ENCODE data around the gene FBXL16. TPM values are rescaled to one million over a fixed set of nuclear protein-coding genes. Genes with fewer than 3 reads are reported as not detected.

Gene FBXL16
- total and polyA plus RNA-seq, 9 of the 15 experiments (the other 6 are each of a cell fraction or from before 2014, with no cell fraction given): 0.21 to 8.2 (median 1.7) TPM

DNA sequence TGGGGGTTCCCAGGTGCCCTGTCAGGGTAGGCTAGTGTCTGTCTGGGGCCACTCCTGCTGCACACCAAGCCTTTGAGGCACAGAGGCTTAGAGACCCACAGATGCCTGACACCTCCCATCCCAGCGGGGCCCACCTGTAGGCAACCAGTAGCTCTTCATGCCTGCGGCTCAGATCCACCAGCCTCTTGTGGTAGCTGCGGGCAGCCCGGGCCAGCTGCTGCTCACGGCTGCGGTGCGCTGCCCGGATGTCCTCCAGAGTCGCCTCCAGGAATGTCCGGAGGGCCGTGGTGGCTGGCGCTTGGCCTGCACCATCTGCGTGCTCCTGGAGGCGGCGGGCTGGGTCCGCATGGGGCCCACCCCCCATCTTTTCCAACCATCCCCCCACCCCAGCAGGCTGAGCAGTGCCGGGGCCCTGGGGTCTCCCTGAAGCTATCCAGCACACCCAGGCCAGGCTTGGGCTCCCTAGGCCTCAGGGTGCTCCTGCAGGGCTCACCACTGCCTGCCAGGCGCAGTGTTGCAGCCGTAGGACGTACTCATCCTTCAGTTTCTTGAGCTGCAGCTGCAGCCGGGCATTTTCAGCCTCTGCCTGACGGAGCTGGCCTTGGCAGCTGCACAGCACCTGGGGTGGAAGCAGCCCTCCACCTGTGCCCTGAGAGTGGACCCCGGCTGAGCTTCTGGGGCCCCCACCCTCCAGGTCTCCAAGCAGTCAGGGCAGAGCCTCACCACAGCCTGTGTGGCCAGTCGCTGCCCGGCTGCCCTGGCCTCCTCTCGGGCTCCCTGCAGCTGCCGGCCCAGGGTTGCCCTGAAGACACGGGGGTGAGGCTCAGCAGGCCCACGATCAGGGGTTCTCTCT is 18.8 kb upstream of the FBXL16 start:
- ChIA-PET POLR2A (interaction anchor here (0.6 to 4.5 kb wide), 9 partner anchors 9 to 169 kb away, joined by 3 to 25 read pairs (median 3); partner anchors contain the start of gene METRN), CTCF (ENCODE audit: low intra/inter-chr PET ratio) (no interaction called here)
- H2AFZ ChIP-seq (ENCODE audit: low read depth, low read length): no peak overlapping the region
- no peaks in the 10 kb centered on the region for H3K9me1 ChIP-seq (ENCODE audit: control insufficient read depth, insufficient read depth, low read length)
- H4K20me1 ChIP-seq (replicated peaks; ENCODE audit: control insufficient read depth, insufficient read depth, low read length): no peaks in the 10 kb centered on the region; the same call in 1 of the 2 replicates
- no peak overlapping the region for H3K4me2 ChIP-seq (ENCODE audit: insufficient read depth, low read length)
- peaks cover 55% of the 10 kb centered on the region for H3K79me2 ChIP-seq (ENCODE audit: control insufficient read depth, insufficient read depth, low read length)
- DNase-seq (ENCODE audit: extremely low read depth in 1 of 4, low spot score in 3 of 4) (no peak), FAIRE-seq (no peak), ATAC-seq (no peak)
- peak overlapping the region in 1 of 2 experiments; percentile 59; a peak in 2 of 4 replicates for H3K9ac ChIP-seq (ENCODE audit: insufficient read depth in 1 of 2, low read depth in 2 of 2, low read length in 2 of 2)
- H3K36me3 ChIP-seq (ENCODE audit: control insufficient read depth, insufficient read depth, low read length): peaks cover 15% of the 10 kb centered on the region; the same call in 1 of the 3 replicates
- no peaks in the 10 kb centered on the region for H3K9me3 ChIP-seq (replicated peaks; ENCODE audit: control insufficient read depth, insufficient read depth, low read depth, low read length)
- H3K27ac ChIP-seq (ENCODE audit: extremely low read depth, low read depth, low read length): no peak overlapping the region
- TF ChIP-seq NUFIP1 (IDR thresholded peaks at IDR 0.05; ENCODE audit: partially characterized antibody) (no peak), ZBTB7A (IDR thresholded peaks at IDR 0.05; ENCODE audit: borderline replicate concordance, control insufficient read depth, low read depth, low read length) (peak; percentile 21; the same call in 1 of the 2 replicates), RBFOX2 (IDR thresholded peaks at IDR 0.05; ENCODE audit: low read depth, low read length) (peak; percentile 10), ZFP1 (CRISPR knock-in tag; IDR thresholded peaks at IDR 0.05) (no peak), POLR2A (conservative IDR thresholded peaks at IDR 0.05) (peak; percentile 45; the same call in 1 of the 2 replicates), POLR2G (IDR thresholded peaks at IDR 0.05; ENCODE audit: low read depth, low read length) (peak; percentile 60)
- TF ChIP-seq, protein P1, sequence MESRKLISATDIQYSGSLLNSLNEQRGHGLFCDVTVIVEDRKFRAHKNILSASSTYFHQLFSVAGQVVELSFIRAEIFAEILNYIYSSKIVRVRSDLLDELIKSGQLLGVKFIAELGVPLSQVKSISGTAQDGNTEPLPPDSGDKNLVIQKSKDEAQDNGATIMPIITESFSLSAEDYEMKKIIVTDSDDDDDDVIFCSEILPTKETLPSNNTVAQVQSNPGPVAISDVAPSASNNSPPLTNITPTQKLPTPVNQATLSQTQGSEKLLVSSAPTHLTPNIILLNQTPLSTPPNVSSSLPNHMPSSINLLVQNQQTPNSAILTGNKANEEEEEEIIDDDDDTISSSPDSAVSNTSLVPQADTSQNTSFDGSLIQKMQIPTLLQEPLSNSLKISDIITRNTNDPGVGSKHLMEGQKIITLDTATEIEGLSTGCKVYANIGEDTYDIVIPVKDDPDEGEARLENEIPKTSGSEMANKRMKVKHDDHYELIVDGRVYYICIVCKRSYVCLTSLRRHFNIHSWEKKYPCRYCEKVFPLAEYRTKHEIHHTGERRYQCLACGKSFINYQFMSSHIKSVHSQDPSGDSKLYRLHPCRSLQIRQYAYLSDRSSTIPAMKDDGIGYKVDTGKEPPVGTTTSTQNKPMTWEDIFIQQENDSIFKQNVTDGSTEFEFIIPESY (CRISPR knock-in tag; IDR thresholded peaks at IDR 0.05): peak; percentile 61; the same call in 1 of the 2 replicates
- peaks cover 15 to 96% of the 10 kb centered on the region in 2 experiments for H3K4me1 ChIP-seq (replicated peaks in 1 of 2; ENCODE audit: control insufficient read depth in 2 of 2, insufficient read depth in 2 of 2, low read length in 2 of 2)
- no peak overlapping the region for H3K4me3 ChIP-seq
- no TSS peak for BruUV-seq (replicated peaks)
- in situ Hi-C loops (cut with MboI) (no loop called here), intact Hi-C loops (cut with micrococcal nuclease) (no loop called here)
- 81% methylated on average over 21 of the region's 29 CpGs for WGBS (ENCODE audit: insufficient coverage, low coverage, missing lambda C conversion rate)
- no peaks in the 10 kb centered on the region for H3K27me3 ChIP-seq (ENCODE audit: control insufficient read depth in 2 of 2, insufficient read depth in 2 of 2, low read length in 2 of 2)

All from K562 (cell line).